DOHH2 (cell line): ENCODE measurements around the gene KCNK15.

Experiments used
- CTCF ChIP-seq: fragments of 200-600 bp; sonication (generic); IDR thresholded peaks from one replicate; pipeline ENCODE4 v1.5.1; 2014; ENCODE audit warnings: antibody characterized with exemption, mild to moderate bottlenecking, low read depth, low read length; ENCODE audit not compliant: poor library complexity, severe bottlenecking
- EZH2phosphoT487 ChIP-seq: fragments of 200-600 bp; sonication (generic); IDR thresholded peaks from 2 replicates; pipeline ENCODE4 v1.6.1; 2017; ENCODE audit warnings: borderline replicate concordance, mild to moderate bottlenecking, antibody characterized with exemption, low read length, moderate library complexity, mixed read lengths

- no peak for TF ChIP-seq EZH2phosphoT487
- no peak for TF ChIP-seq CTCF
Measured at GRCh38 chr20:44716309-44717106, 29.2 kb upstream of the KCNK15 start.
